Endothelial cell (in vitro differentiated cells): ENCODE data around the gene CLMN. TPM values are rescaled to one million over a fixed set of nuclear protein-coding genes. Genes with fewer than 3 reads are reported as not detected.

ENCODE experiments used
- DNase-seq: peaks from one replicate; pipeline ENCODE4 v3.0.0; 2021; ENCODE audit warnings: low spot score
- H3K27ac Mint-ChIP-seq: one replicate; pipeline ENCODE4 v1.8.0; 2021; ENCODE audit warnings: mixed read lengths, inconsistent platforms; ENCODE audit not compliant: unreplicated experiment
- H3K27me3 Mint-ChIP-seq: one replicate; pipeline ENCODE4 v1.8.0; 2021; ENCODE audit warnings: mild to moderate bottlenecking, moderate library complexity, mixed read lengths, inconsistent platforms; ENCODE audit not compliant: unreplicated experiment
- H3K36me3 Mint-ChIP-seq: one replicate; pipeline ENCODE4 v1.8.0; 2021; ENCODE audit warnings: mild to moderate bottlenecking, low read depth, mixed read lengths, inconsistent platforms; ENCODE audit not compliant: unreplicated experiment
- H3K4me1 Mint-ChIP-seq: one replicate; pipeline ENCODE4 v1.8.0; 2021; ENCODE audit warnings: mild to moderate bottlenecking, mixed read lengths, inconsistent platforms; ENCODE audit not compliant: unreplicated experiment
- H3K4me3 Mint-ChIP-seq: one replicate; pipeline ENCODE4 v1.8.0; 2021; ENCODE audit warnings: mild to moderate bottlenecking, mixed read lengths, inconsistent platforms; ENCODE audit not compliant: unreplicated experiment
- H3K9me3 Mint-ChIP-seq: one replicate; pipeline ENCODE4 v1.8.0; 2021; ENCODE audit warnings: mixed read lengths, inconsistent platforms; ENCODE audit not compliant: unreplicated experiment
- CTCF ChIP-seq: fragments of 200-600 bp; sonication (generic); IDR thresholded peaks from one replicate; pipeline ENCODE4 v1.5.0; 2021; ENCODE audit warnings: antibody characterized with exemption; ENCODE audit not compliant: unreplicated experiment
- total RNA-seq: library from RNA; stranded (reverse); fragmentation: NEBNext Ultra II Directional; extraction: Animal tissue kit (Norgen Biotek cat#: 25700); gene quantifications from one replicate; pipeline ENCODE4 v1.2.1, GENCODE V29; 2021; ENCODE audit not compliant: unreplicated experiment

The CLMN gene
- total RNA-seq, 1 donor from 2014 or later: 0.46 TPM

GRCh38 chr14:95258156-95258555, 61.6 kb downstream of the CLMN start:
- no peak for TF ChIP-seq CTCF
- Mint-ChIP-seq H3K4me1 (peaks cover 17% of the 10 kb centered on the region), H3K27ac (no peak overlapping the region), H3K27me3 (peaks cover 1% of the 10 kb centered on the region), H3K9me3 (no peaks in the 10 kb centered on the region), H3K4me3 (no peak overlapping the region), H3K36me3 (no peaks in the 10 kb centered on the region)
- no peak for DNase-seq

- Mint-ChIP-seq H3K27ac (no peak overlapping the region), H3K4me1 (peaks cover 17% of the 10 kb centered on the region), H3K36me3 (no peaks in the 10 kb centered on the region), H3K9me3 (no peaks in the 10 kb centered on the region), H3K4me3 (no peak overlapping the region), H3K27me3 (peaks cover 1% of the 10 kb centered on the region)
- no peak for TF ChIP-seq CTCF
- DNase-seq: no peak
These were observed 62.2 kb downstream of the CLMN start for GRCh38 chr14:95257521-95257920.

- no peaks in the 10 kb centered on the region for H3K36me3 Mint-ChIP-seq
- peaks cover 17% of the 10 kb centered on the region for H3K4me1 Mint-ChIP-seq
- no peak overlapping the region for H3K27ac Mint-ChIP-seq
- no peak for DNase-seq
- H3K9me3 Mint-ChIP-seq: no peaks in the 10 kb centered on the region
- H3K27me3 Mint-ChIP-seq: peaks cover 1% of the 10 kb centered on the region
- H3K4me3 Mint-ChIP-seq: no peak overlapping the region
- no peak for TF ChIP-seq CTCF
These were observed 63.0 kb downstream of the CLMN start for GRCh38 chr14:95256776-95257060.

GRCh38 chr14:95256002-95256775, 63.5 kb downstream of the CLMN start:
- no peak for DNase-seq
- Mint-ChIP-seq H3K36me3 (no peaks in the 10 kb centered on the region), H3K27ac (no peak overlapping the region), H3K4me1 (peaks cover 19% of the 10 kb centered on the region), H3K27me3 (peaks cover 3% of the 10 kb centered on the region), H3K9me3 (no peaks in the 10 kb centered on the region), H3K4me3 (no peak overlapping the region)
- no peak for TF ChIP-seq CTCF

GRCh38 chr14:95255487-95255886, 64.2 kb downstream of the CLMN start:
- no peak overlapping the region for H3K4me3 Mint-ChIP-seq
- H3K4me1 Mint-ChIP-seq: peaks cover 23% of the 10 kb centered on the region
- peaks cover 3% of the 10 kb centered on the region for H3K27me3 Mint-ChIP-seq
- H3K9me3 Mint-ChIP-seq: no peaks in the 10 kb centered on the region
- H3K27ac Mint-ChIP-seq: no peak overlapping the region
- no peaks in the 10 kb centered on the region for H3K36me3 Mint-ChIP-seq
- TF ChIP-seq CTCF: no peak
- DNase-seq: peak; percentile 36
